ENCODE results near the gene ZNF528. TPM values are rescaled to one million over a fixed set of nuclear protein-coding genes. Genes with fewer than 3 reads are reported as not detected.

ZNF528 gene
- 9.3 and 15.6 TPM in 2 replicates for total RNA-seq (2014; rRNA removed; shearing (Covaris generic))

GRCh38 chr19:52397310-52398080, at the start of gene ZNF528:
Gene ZNF528 (plus strand): TSS chr19:52397849. CDS start chr19:52402014, 4,165 bp downstream.

DNA sequence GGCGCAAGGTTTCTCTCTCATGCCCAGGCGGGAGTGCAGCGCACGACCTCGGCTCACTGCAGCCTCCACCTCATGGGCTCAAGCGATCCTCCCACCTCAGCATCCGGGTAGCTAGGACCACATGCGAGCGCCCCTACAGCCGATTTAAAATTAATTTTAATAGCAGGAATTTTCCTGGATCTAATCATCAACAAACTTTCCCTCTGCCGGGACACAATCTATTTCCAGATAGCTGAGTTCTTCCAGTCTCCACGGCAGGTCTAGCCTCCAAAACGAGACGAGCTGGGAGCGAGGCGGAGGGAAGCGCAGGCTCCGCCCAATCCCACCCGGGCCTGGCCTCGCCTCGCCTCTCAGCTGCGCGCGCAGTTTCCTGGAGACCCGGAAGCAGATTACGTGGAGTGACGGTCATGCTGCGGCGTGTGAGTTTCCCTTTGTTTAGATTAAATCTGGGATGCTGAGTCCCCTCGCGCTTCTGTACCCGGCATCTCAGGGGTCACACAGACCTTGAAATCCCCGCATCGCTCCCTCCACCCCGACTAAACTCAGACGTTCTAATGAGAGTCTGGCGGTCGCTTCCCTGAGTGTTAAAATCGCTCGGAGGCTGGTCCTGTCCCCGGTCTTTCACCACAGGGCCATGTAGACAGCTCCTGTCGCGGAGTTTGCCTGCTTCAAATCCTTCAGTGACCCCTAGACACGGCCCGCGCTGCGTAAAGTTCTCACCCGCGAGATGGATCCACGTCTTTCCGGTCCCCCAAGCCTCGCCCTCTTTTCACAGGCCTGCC, 27.9 kb upstream of the ZNF528 start, which contains the start of gene ZNF880:
Gene ZNF880 (plus strand): TSS at position 365 of the 782 bp plus-strand sequence. CDS start 43 bp downstream, at position 408.

GRCh38 chr19:52428937-52429336, 31.3 kb downstream of the ZNF528 start, which contains the start of gene ZNF534:
Gene ZNF534 (plus strand): TSS chr19:52429148. CDS start chr19:52431475, 2,327 bp downstream.

GRCh38 chr19:52453324-52454094, 55.9 kb downstream of the ZNF528 start, which contains the start of gene ZNF578:
Gene ZNF578 (plus strand): TSS chr19:52453553. CDS start chr19:52501846, 48,293 bp downstream.

Small RNAs within 50 kb of the gene (small RNA-seq; reads per million reads assigned to genes)
- gene AC010332.1 = not detected

Other genes starting within 250 kb of the ZNF528 start
- gene ZNF836, start 226.2 kb upstream of the ZNF528 start, total RNA-seq (2014; rRNA removed; shearing (Covaris generic)) = 0.45 and 1.9 TPM in 2 replicates
- gene PPP2R1A, start 207.8 kb upstream of the ZNF528 start, total RNA-seq (2014; rRNA removed; shearing (Covaris generic)) = 171 and 177 TPM in 2 replicates
- 9.8 and 10.3 TPM in 2 replicates for gene ZNF766, start 128.3 kb upstream of the ZNF528 start, total RNA-seq (2014; rRNA removed; shearing (Covaris generic))
- 5.5 and 6.3 TPM in 2 replicates for gene ZNF480, start 100.7 kb upstream of the ZNF528 start, total RNA-seq (2014; rRNA removed; shearing (Covaris generic))
- gene ZNF610, start 61.6 kb upstream of the ZNF528 start, total RNA-seq (2014; rRNA removed; shearing (Covaris generic)) = not detected in 2 replicates
- gene ZNF880, start 27.9 kb upstream of the ZNF528 start, total RNA-seq (2014; rRNA removed; shearing (Covaris generic)) = 12.2 and 19.0 TPM in 2 replicates
- not detected in 2 replicates for gene ZNF534, start 31.3 kb downstream of the ZNF528 start, total RNA-seq (2014; rRNA removed; shearing (Covaris generic))
- gene ZNF578, start 55.7 kb downstream of the ZNF528 start, total RNA-seq (2014; rRNA removed; shearing (Covaris generic)) = 0.53 and 0.98 TPM in 2 replicates
- gene ZNF808, start 129.8 kb downstream of the ZNF528 start, total RNA-seq (2014; rRNA removed; shearing (Covaris generic)) = 10.9 TPM in 2 replicates
- 5.5 and 6.3 TPM in 2 replicates for gene ZNF701, start 172.4 kb downstream of the ZNF528 start, total RNA-seq (2014; rRNA removed; shearing (Covaris generic))
- 29.2 and 33.8 TPM in 2 replicates for gene ZNF83, start 240.5 kb downstream of the ZNF528 start, total RNA-seq (2014; rRNA removed; shearing (Covaris generic))